ENCODE data around the gene ODAD3. TPM values are rescaled to one million over a fixed set of nuclear protein-coding genes. Genes with fewer than 3 reads are reported as not detected.

Gene ODAD3
- total and polyA plus RNA-seq, 5 donors: 1.0 to 1.2 (median 1.0) TPM

GRCh38 chr19:11448923-11449554 lies 14.1 kb upstream of the ODAD3 start:
- 95% methylated on average over 31 of the region's 31 CpGs for WGBS
- no peak for DNase-seq

GRCh38 chr19:11448410-11448809 lies 13.5 kb upstream of the ODAD3 start:
- ATAC-seq (no peak), DNase-seq (peak in 1 of 3 donors; percentile 47)
- 88% methylated on average over 13 of the region's 13 CpGs for WGBS
- no peaks in the 10 kb centered on the region for H3K4me1 ChIP-seq (ENCODE audit: control insufficient read depth, insufficient read depth, low read length)
- H3K9me3 ChIP-seq (ENCODE audit: control insufficient read depth, low read length): no peaks in the 10 kb centered on the region
- H3K27ac ChIP-seq (ENCODE audit: low read length): no peak overlapping the region
- no peaks in the 10 kb centered on the region for H3K27me3 ChIP-seq (ENCODE audit: control insufficient read depth, insufficient read depth)
- no peak overlapping the region for H3K4me3 ChIP-seq (ENCODE audit: low read length)
- intact Hi-C loops (cut with DNase I): loop anchor here (5.0 to 10.0 kb wide), 6 partner anchors 64 to 224 kb away; partner anchors contain the start of genes TSPAN16 (in 3 of the 4) and EPOR (in 1 of the 4)

More at GRCh38 chr19:11448923-11449554, 14.1 kb upstream of the ODAD3 start:
- Histone ChIP-seq H3K27me3 (ENCODE audit: control insufficient read depth, insufficient read depth) (no peaks in the 10 kb centered on the region), H3K9me3 (ENCODE audit: control insufficient read depth, low read length) (no peaks in the 10 kb centered on the region), H3K27ac (ENCODE audit: low read length) (no peak overlapping the region), H3K4me1 (ENCODE audit: control insufficient read depth, insufficient read depth, low read length) (no peaks in the 10 kb centered on the region), H3K4me3 (ENCODE audit: low read length) (no peak overlapping the region)
- ATAC-seq: no peak
- intact Hi-C loops (cut with DNase I): loop anchor here (5.0 to 10.0 kb wide), 6 partner anchors 64 to 224 kb away; partner anchors contain the start of genes TSPAN16 (in 3 of the 4) and EPOR (in 1 of the 4)

- H3K27me3 ChIP-seq (ENCODE audit: control insufficient read depth, insufficient read depth): no peaks in the 10 kb centered on the region
- WGBS: 90% methylated on average over 35 of the region's 35 CpGs
- no peaks in the 10 kb centered on the region for H3K4me1 ChIP-seq (ENCODE audit: control insufficient read depth, insufficient read depth, low read length)
- no peak overlapping the region for H3K27ac ChIP-seq (ENCODE audit: low read length)
- intact Hi-C loops (cut with DNase I): loop anchor here (5.0 to 10.0 kb wide), 6 partner anchors 63 to 223 kb away; partner anchors contain the start of genes TSPAN16 (in 3 of the 4) and EPOR (in 1 of the 4)
- no peaks in the 10 kb centered on the region for H3K9me3 ChIP-seq (ENCODE audit: control insufficient read depth, low read length)
- DNase-seq (peak in 1 of 3 donors; percentile 58), ATAC-seq (peak in 1 of 2 donors; percentile 7)
- no peak overlapping the region for H3K4me3 ChIP-seq (ENCODE audit: low read length)
These were observed 12.7 kb upstream of the ODAD3 start for GRCh38 chr19:11447347-11448262.

GRCh38 chr19:11446652-11447301 lies 11.9 kb upstream of the ODAD3 start:
- 59% methylated on average over 23 of the region's 23 CpGs for WGBS
- no peaks in the 10 kb centered on the region for H3K9me3 ChIP-seq (ENCODE audit: control insufficient read depth, low read length)
- no peak overlapping the region for H3K4me3 ChIP-seq (ENCODE audit: low read length)
- peak; percentile 70 to 75 for ATAC-seq
- no peak overlapping the region for H3K27ac ChIP-seq (ENCODE audit: low read length)
- H3K27me3 ChIP-seq (ENCODE audit: control insufficient read depth, insufficient read depth): no peaks in the 10 kb centered on the region
- DNase-seq: peak; percentile 65 to 89 (median 83)
- intact Hi-C loops (cut with DNase I): loop anchor here (5.0 to 10.0 kb wide), 6 partner anchors 62 to 222 kb away; partner anchors contain the start of genes TSPAN16 (in 3 of the 4) and EPOR (in 1 of the 4)
- H3K4me1 ChIP-seq (ENCODE audit: control insufficient read depth, insufficient read depth, low read length): no peaks in the 10 kb centered on the region

- 92% methylated on average over 14 of the region's 14 CpGs for WGBS
These were observed 11.3 kb upstream of the ODAD3 start for GRCh38 chr19:11446271-11446651.

GRCh38 chr19:11445141-11445540 lies 10.2 kb upstream of the ODAD3 start:
- H3K27ac ChIP-seq (ENCODE audit: low read length): no peak overlapping the region
- no peaks in the 10 kb centered on the region for H3K9me3 ChIP-seq (ENCODE audit: control insufficient read depth, low read length)
- H3K4me1 ChIP-seq (ENCODE audit: control insufficient read depth, insufficient read depth, low read length): no peaks in the 10 kb centered on the region
- H3K27me3 ChIP-seq (ENCODE audit: control insufficient read depth, insufficient read depth): no peaks in the 10 kb centered on the region
- H3K4me3 ChIP-seq (ENCODE audit: low read length): no peak overlapping the region
- intact Hi-C loops (cut with DNase I): loop anchor here (5.0 to 10.0 kb wide), 6 partner anchors 60 to 220 kb away; partner anchors contain the start of genes TSPAN16 (in 3 of the 4) and EPOR (in 1 of the 4)
- no peak for ATAC-seq
- WGBS: 89% methylated on average over 13 of the region's 13 CpGs
- DNase-seq: peak in 1 of 3 donors; percentile 20

More at GRCh38 chr19:11446271-11446651, 11.3 kb upstream of the ODAD3 start:
- Histone ChIP-seq H3K4me1 (ENCODE audit: control insufficient read depth, insufficient read depth, low read length) (no peaks in the 10 kb centered on the region), H3K4me3 (ENCODE audit: low read length) (no peak overlapping the region), H3K27ac (ENCODE audit: low read length) (no peak overlapping the region), H3K9me3 (ENCODE audit: control insufficient read depth, low read length) (no peaks in the 10 kb centered on the region), H3K27me3 (ENCODE audit: control insufficient read depth, insufficient read depth) (no peaks in the 10 kb centered on the region)
- ATAC-seq (peak in 1 of 2 donors; percentile 3), DNase-seq (peak in 1 of 3 donors; percentile 42)
- intact Hi-C loops (cut with DNase I): loop anchor here (5.0 to 10.0 kb wide), 6 partner anchors 61 to 221 kb away; partner anchors contain the start of genes TSPAN16 (in 3 of the 4) and EPOR (in 1 of the 4)

GRCh38 chr19:11444059-11444458 lies 9.1 kb upstream of the ODAD3 start:
- Histone ChIP-seq H3K4me3 (ENCODE audit: low read length) (no peak overlapping the region), H3K27me3 (ENCODE audit: control insufficient read depth, insufficient read depth) (no peaks in the 10 kb centered on the region), H3K4me1 (ENCODE audit: control insufficient read depth, insufficient read depth, low read length) (no peaks in the 10 kb centered on the region), H3K27ac (ENCODE audit: low read length) (no peak overlapping the region), H3K9me3 (ENCODE audit: control insufficient read depth, low read length) (no peaks in the 10 kb centered on the region)
- peak in 1 of 3 donors; percentile 36 for DNase-seq
- 74% methylated on average over 5 of the region's 5 CpGs for WGBS
- no peak for ATAC-seq
- intact Hi-C loops (cut with DNase I): loop anchor here (10.0 kb wide), 3 partner anchors 59 to 219 kb away; partner anchors contain the start of genes TSPAN16 (in 2 of the 4) and EPOR (in 1 of the 4)

- intact Hi-C loops (cut with DNase I): loop anchor here in 1 of 4 donors (10.0 kb wide), 1 partner anchor 53 kb away; the partner anchor contains the start of gene EPOR
- no peak for ATAC-seq
- peaks cover 2% of the 10 kb centered on the region for H3K4me1 ChIP-seq (ENCODE audit: control insufficient read depth, insufficient read depth, low read length)
- WGBS: 92% methylated on average over 9 of the region's 9 CpGs
- H3K4me3 ChIP-seq (ENCODE audit: low read length): no peak overlapping the region
- no peaks in the 10 kb centered on the region for H3K9me3 ChIP-seq (ENCODE audit: control insufficient read depth, low read length)
- no peaks in the 10 kb centered on the region for H3K27me3 ChIP-seq (ENCODE audit: control insufficient read depth, insufficient read depth)
- DNase-seq: peak in 1 of 3 donors; percentile 18
- no peak overlapping the region for H3K27ac ChIP-seq (ENCODE audit: low read length)
These were observed 3.0 kb upstream of the ODAD3 start for GRCh38 chr19:11437955-11438354.

GRCh38 chr19:11435833-11436313 lies 952 bp upstream of the ODAD3 start:
- WGBS: 4% methylated on average over 21 of the region's 21 CpGs
- intact Hi-C loops (cut with DNase I): loop anchor here in 1 of 4 donors (10.0 kb wide), 1 partner anchor 51 kb away; the partner anchor contains the start of gene EPOR
- H3K4me3 ChIP-seq (ENCODE audit: low read length): peak overlapping the region; percentile 91
- no peak for ATAC-seq
- no peaks in the 10 kb centered on the region for H3K27me3 ChIP-seq (ENCODE audit: control insufficient read depth, insufficient read depth)
- DNase-seq: peak in 1 of 3 donors; percentile 72
- H3K9me3 ChIP-seq (ENCODE audit: control insufficient read depth, low read length): no peaks in the 10 kb centered on the region
- peaks cover 2% of the 10 kb centered on the region for H3K4me1 ChIP-seq (ENCODE audit: control insufficient read depth, insufficient read depth, low read length)
- H3K27ac ChIP-seq (ENCODE audit: low read length): peak overlapping the region; percentile 73

- H3K9me3 ChIP-seq (ENCODE audit: control insufficient read depth, low read length): no peaks in the 10 kb centered on the region
- no peaks in the 10 kb centered on the region for H3K27me3 ChIP-seq (ENCODE audit: control insufficient read depth, insufficient read depth)
- 8% methylated on average over 9 of the region's 9 CpGs for WGBS
- H3K27ac ChIP-seq (ENCODE audit: low read length): peak overlapping the region; percentile 61
- no peak for DNase-seq
- intact Hi-C loops (cut with DNase I): loop anchor here in 1 of 4 donors (10.0 kb wide), 1 partner anchor 50 kb away; the partner anchor contains the start of gene EPOR
- peak overlapping the region; percentile 34 for H3K4me3 ChIP-seq (ENCODE audit: low read length)
- peaks cover 2% of the 10 kb centered on the region for H3K4me1 ChIP-seq (ENCODE audit: control insufficient read depth, insufficient read depth, low read length)
- no peak for ATAC-seq
These were observed 241 bp downstream of the ODAD3 start for GRCh38 chr19:11434703-11435056.

All from right cardiac atrium (tissue), 5 donors.